Stimulated activated naive CD8-positive, alpha-beta T cell treated with anti-CD3 and anti-CD28 coated beads, Interleukin-15, amount 100 ng/mL, for 72 hours (primary cell): ENCODE results near the gene DENND4A.

Experiments used
- ATAC-seq: fragments of 150-1000 bp; cut with Tn5 transposase; 2 replicates; pipeline ENCODE4 v1.10.0; 2021; ENCODE audit warnings: mild to moderate bottlenecking, moderate library complexity
- DNase-seq, 2 donors: peaks; one replicate each; pipeline ENCODE4 v3.0.0; 2021 to 2022
- H3K27ac Mint-ChIP-seq, 2 donors: one replicate each; pipeline ENCODE4 v1.8.0; 2022; ENCODE audit warnings: mild to moderate bottlenecking in 2 of 2, mixed read lengths in 2 of 2, moderate library complexity in 2 of 2
- H3K27me3 Mint-ChIP-seq: one replicate; pipeline ENCODE4 v1.8.0; 2022; ENCODE audit warnings: mixed read lengths
- H3K4me1 Mint-ChIP-seq: one replicate; pipeline ENCODE4 v1.8.0; 2022; ENCODE audit warnings: mild to moderate bottlenecking, mixed read lengths
- H3K4me3 Mint-ChIP-seq, 2 donors: one replicate each; pipeline ENCODE4 v1.8.0; 2022; ENCODE audit warnings: mild to moderate bottlenecking in 2 of 2, mixed read lengths in 2 of 2, moderate library complexity in 1 of 2
- H3K9me3 Mint-ChIP-seq, 2 donors: one replicate each; pipeline ENCODE4 v1.8.0; 2022; ENCODE audit warnings: mixed read lengths in 2 of 2

DENND4A gene

GRCh38 chr15:65723876-65724275 lies 68.2 kb downstream of the DENND4A start:
- Mint-ChIP-seq H3K27me3 (no peaks in the 10 kb centered on the region), H3K9me3 (no peaks in the 10 kb centered on the region), H3K27ac (no peak overlapping the region), H3K4me1 (no peaks in the 10 kb centered on the region), H3K4me3 (no peak overlapping the region)
- no peak for ATAC-seq
- DNase-seq = no peak

- Mint-ChIP-seq H3K4me3 (no peak overlapping the region), H3K9me3 (no peaks in the 10 kb centered on the region), H3K27ac (peak overlapping the region in 1 of 2 donors; percentile 71), H3K27me3 (no peaks in the 10 kb centered on the region), H3K4me1 (no peaks in the 10 kb centered on the region)
- no peak for ATAC-seq
- no peak for DNase-seq
Observed at GRCh38 chr15:65722191-65722590, 69.9 kb downstream of the DENND4A start.

GRCh38 chr15:65712415-65712814 lies 79.7 kb downstream of the DENND4A start:
- Mint-ChIP-seq H3K4me3 (no peak overlapping the region), H3K4me1 (no peaks in the 10 kb centered on the region), H3K9me3 (no peaks in the 10 kb centered on the region), H3K27me3 (no peaks in the 10 kb centered on the region), H3K27ac (no peak overlapping the region)
- ATAC-seq = no peak
- no peak for DNase-seq

- ATAC-seq (no peak), DNase-seq (no peak)
- Mint-ChIP-seq H3K27ac (no peak overlapping the region), H3K27me3 (no peaks in the 10 kb centered on the region), H3K9me3 (no peaks in the 10 kb centered on the region), H3K4me1 (no peaks in the 10 kb centered on the region), H3K4me3 (no peak overlapping the region)
Observed at GRCh38 chr15:65695081-65695480, 97.0 kb downstream of the DENND4A start.

- Mint-ChIP-seq H3K9me3 (no peaks in the 10 kb centered on the region), H3K27ac (no peak overlapping the region), H3K4me3 (no peak overlapping the region), H3K4me1 (peaks cover 13% of the 10 kb centered on the region), H3K27me3 (no peaks in the 10 kb centered on the region)
- ATAC-seq (no peak), DNase-seq (no peak)
Observed at GRCh38 chr15:65690778-65691177, 101.3 kb downstream of the DENND4A start.

GRCh38 chr15:65690173-65690572 lies 101.9 kb downstream of the DENND4A start:
- no peak overlapping the region for H3K27ac Mint-ChIP-seq
- peaks cover 13% of the 10 kb centered on the region for H3K4me1 Mint-ChIP-seq
- no peaks in the 10 kb centered on the region for H3K27me3 Mint-ChIP-seq
- DNase-seq (no peak), ATAC-seq (no peak)
- no peaks in the 10 kb centered on the region for H3K9me3 Mint-ChIP-seq
- no peak overlapping the region for H3K4me3 Mint-ChIP-seq

- no peak for DNase-seq
- ATAC-seq = no peak
- H3K27ac Mint-ChIP-seq = no peak overlapping the region
- H3K4me1 Mint-ChIP-seq = peaks cover 28% of the 10 kb centered on the region
- no peaks in the 10 kb centered on the region for H3K27me3 Mint-ChIP-seq
- no peaks in the 10 kb centered on the region for H3K9me3 Mint-ChIP-seq
- H3K4me3 Mint-ChIP-seq = no peak overlapping the region
Observed at GRCh38 chr15:65688462-65688861, 103.6 kb downstream of the DENND4A start.

GRCh38 chr15:65682404-65682911 lies 109.6 kb downstream of the DENND4A start:
- Mint-ChIP-seq H3K9me3 (no peaks in the 10 kb centered on the region), H3K4me1 (peaks cover 31% of the 10 kb centered on the region), H3K4me3 (no peak overlapping the region), H3K27ac (no peak overlapping the region), H3K27me3 (no peaks in the 10 kb centered on the region)
- peak; percentile 61 for ATAC-seq
- no peak for DNase-seq

- Mint-ChIP-seq H3K4me1 (peaks cover 31% of the 10 kb centered on the region), H3K9me3 (no peaks in the 10 kb centered on the region), H3K4me3 (no peak overlapping the region), H3K27ac (no peak overlapping the region), H3K27me3 (no peaks in the 10 kb centered on the region)
- DNase-seq = no peak
- no peak for ATAC-seq
Observed at GRCh38 chr15:65680544-65680943, 111.5 kb downstream of the DENND4A start.

- DNase-seq (no peak), ATAC-seq (no peak)
- peaks cover 4% of the 10 kb centered on the region for H3K4me1 Mint-ChIP-seq
- H3K27ac Mint-ChIP-seq = no peak overlapping the region
- no peaks in the 10 kb centered on the region for H3K9me3 Mint-ChIP-seq
- H3K27me3 Mint-ChIP-seq = no peaks in the 10 kb centered on the region
- H3K4me3 Mint-ChIP-seq = no peak overlapping the region
Observed at GRCh38 chr15:65676123-65676522, 116.0 kb downstream of the DENND4A start.

GRCh38 chr15:65675551-65675950 lies 116.5 kb downstream of the DENND4A start:
- H3K4me3 Mint-ChIP-seq = no peak overlapping the region
- no peak for ATAC-seq
- DNase-seq = no peak
- H3K9me3 Mint-ChIP-seq = no peaks in the 10 kb centered on the region
- no peaks in the 10 kb centered on the region for H3K4me1 Mint-ChIP-seq
- H3K27me3 Mint-ChIP-seq = no peaks in the 10 kb centered on the region
- H3K27ac Mint-ChIP-seq = peak overlapping the region in 1 of 2 donors; percentile 42

GRCh38 chr15:65666257-65666656 lies 125.8 kb downstream of the DENND4A start:
- DNase-seq = no peak
- H3K9me3 Mint-ChIP-seq = no peaks in the 10 kb centered on the region
- H3K27me3 Mint-ChIP-seq = no peaks in the 10 kb centered on the region
- H3K4me1 Mint-ChIP-seq = no peaks in the 10 kb centered on the region
- ATAC-seq = no peak
- H3K4me3 Mint-ChIP-seq = no peak overlapping the region
- peak overlapping the region in 1 of 2 donors; percentile 89 for H3K27ac Mint-ChIP-seq

- H3K27me3 Mint-ChIP-seq = no peaks in the 10 kb centered on the region
- peak overlapping the region in 1 of 2 donors; percentile 34 for H3K27ac Mint-ChIP-seq
- H3K9me3 Mint-ChIP-seq = no peaks in the 10 kb centered on the region
- DNase-seq (no peak), ATAC-seq (no peak)
- H3K4me1 Mint-ChIP-seq = no peaks in the 10 kb centered on the region
- H3K4me3 Mint-ChIP-seq = no peak overlapping the region
Observed at GRCh38 chr15:65663521-65663920, 128.6 kb downstream of the DENND4A start.

- no peaks in the 10 kb centered on the region for H3K27me3 Mint-ChIP-seq
- no peak for ATAC-seq
- no peak overlapping the region for H3K4me3 Mint-ChIP-seq
- H3K9me3 Mint-ChIP-seq = no peaks in the 10 kb centered on the region
- H3K27ac Mint-ChIP-seq = no peak overlapping the region
- no peaks in the 10 kb centered on the region for H3K4me1 Mint-ChIP-seq
- DNase-seq = no peak
Observed at GRCh38 chr15:65660927-65661326, 131.2 kb downstream of the DENND4A start.

GRCh38 chr15:65659502-65660052 lies 132.5 kb downstream of the DENND4A start:
- ATAC-seq = no peak
- no peak for DNase-seq
- H3K27ac Mint-ChIP-seq = no peak overlapping the region
- no peaks in the 10 kb centered on the region for H3K27me3 Mint-ChIP-seq
- H3K4me1 Mint-ChIP-seq = no peaks in the 10 kb centered on the region
- H3K4me3 Mint-ChIP-seq = no peak overlapping the region
- H3K9me3 Mint-ChIP-seq = no peaks in the 10 kb centered on the region

- H3K9me3 Mint-ChIP-seq = no peaks in the 10 kb centered on the region
- DNase-seq (no peak), ATAC-seq (no peak)
- H3K4me3 Mint-ChIP-seq = no peak overlapping the region
- H3K27ac Mint-ChIP-seq = no peak overlapping the region
- no peaks in the 10 kb centered on the region for H3K27me3 Mint-ChIP-seq
- H3K4me1 Mint-ChIP-seq = peaks cover 10% of the 10 kb centered on the region
Observed at GRCh38 chr15:65655457-65655856, 136.6 kb downstream of the DENND4A start.

GRCh38 chr15:65655026-65655425 lies 137.1 kb downstream of the DENND4A start:
- H3K9me3 Mint-ChIP-seq = no peaks in the 10 kb centered on the region
- no peaks in the 10 kb centered on the region for H3K27me3 Mint-ChIP-seq
- DNase-seq = no peak
- H3K4me1 Mint-ChIP-seq = peaks cover 14% of the 10 kb centered on the region
- no peak overlapping the region for H3K27ac Mint-ChIP-seq
- H3K4me3 Mint-ChIP-seq = no peak overlapping the region
- ATAC-seq = no peak
